Stimulated activated CD8-positive, alpha-beta memory T cell treated with anti-CD3 and anti-CD28 coated beads, Interleukin-7, amount 100 ng/mL, for 4 hours (primary cell): ENCODE measurements around the gene PPP1R37.
A peak's percentile ranks its signal among the peaks of the same experiment; 100 is the strongest.

Experiments
- DNase-seq, 2 donors: peaks; one replicate each; pipeline ENCODE4 v3.0.0-alpha.2; 2020; ENCODE audit warnings: low read depth in 2 of 2

The PPP1R37 gene

GRCh38 chr19:45152504-45153338 is 59.7 kb downstream of the PPP1R37 start:
- peak; percentile 21 to 48 for DNase-seq

- DNase-seq: peak; percentile 5 to 30
Measured at GRCh38 chr19:45153339-45154063, 60.5 kb downstream of the PPP1R37 start.

DNA sequence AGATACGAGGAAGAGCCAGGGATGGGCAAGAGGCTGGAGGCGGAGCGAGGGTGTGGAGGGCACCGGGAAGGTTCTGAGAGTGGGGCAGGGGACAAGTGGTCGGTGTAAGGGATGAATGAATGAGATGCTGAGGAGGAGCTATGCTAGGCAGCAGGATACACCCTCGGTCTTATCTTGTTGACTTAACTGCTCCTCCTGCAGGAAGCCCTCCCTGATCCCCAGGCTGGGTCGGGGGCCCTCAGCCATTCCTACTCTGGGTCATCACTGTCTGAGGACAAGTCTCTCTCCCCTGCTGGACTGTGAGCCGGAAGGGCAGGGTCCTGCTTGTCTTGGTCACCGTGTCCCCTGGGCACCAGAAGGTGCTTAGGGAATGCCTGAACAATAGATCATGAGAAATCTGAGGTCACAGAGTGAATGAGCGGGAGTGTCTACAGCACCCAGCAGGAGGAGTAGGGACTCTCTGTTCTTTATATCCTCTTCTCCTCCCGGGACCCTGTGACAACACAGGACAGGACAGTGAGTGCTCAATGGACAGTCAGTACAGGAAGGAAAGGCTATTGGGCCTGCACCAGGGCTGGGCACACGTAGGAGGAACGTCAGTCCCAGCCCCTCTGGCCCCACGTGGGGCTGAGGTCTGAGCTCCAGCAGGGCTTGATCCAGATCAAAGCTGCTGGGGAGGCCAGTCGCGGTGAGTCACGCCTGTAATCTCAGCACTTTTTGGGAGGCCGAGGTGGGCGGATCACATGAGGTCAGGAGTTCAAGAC is 61.3 kb downstream of the PPP1R37 start:
- no peak for DNase-seq

GRCh38 chr19:45156011-45156630 is 63.1 kb downstream of the PPP1R37 start:
- no peak for DNase-seq

GRCh38 chr19:45156751-45157150 is 63.8 kb downstream of the PPP1R37 start:
- no peak for DNase-seq

DNA sequence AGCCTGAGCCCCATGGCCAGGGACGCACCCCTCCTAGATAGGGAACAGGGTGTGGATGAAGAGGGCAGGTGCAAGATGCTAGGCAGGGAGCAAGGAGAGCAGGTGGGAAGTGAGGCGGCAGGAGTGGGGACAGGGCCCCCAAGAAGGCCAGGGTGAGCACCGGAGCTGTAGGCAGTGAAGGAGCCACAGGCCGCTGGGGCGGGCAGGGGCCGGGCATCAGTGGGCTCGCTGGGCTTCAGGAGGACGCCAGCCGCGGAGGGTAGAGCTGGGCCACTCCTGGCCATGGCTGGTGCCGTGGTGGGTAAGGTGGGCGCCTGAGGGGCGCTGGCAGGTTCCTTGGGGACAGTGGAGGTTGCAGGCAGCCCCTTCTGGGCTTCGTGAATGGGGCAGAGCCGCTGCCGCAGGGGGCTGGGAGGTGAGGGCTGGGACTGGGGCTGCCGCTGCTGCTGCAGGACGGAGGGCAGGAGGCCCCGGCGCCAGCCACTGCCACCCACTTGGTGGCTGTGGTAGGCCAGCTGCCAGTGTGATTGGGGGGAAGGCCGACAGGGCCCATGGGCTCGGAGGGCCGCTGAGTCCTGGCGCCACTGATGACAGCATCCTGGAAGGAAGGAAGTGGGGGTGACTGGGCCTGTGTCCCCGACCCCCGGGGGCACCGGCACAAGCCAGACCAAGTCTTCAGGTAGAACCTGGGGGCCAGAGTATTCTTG is 65.7 kb downstream of the PPP1R37 start:
- DNase-seq: no peak

- DNase-seq: no peak
Measured at GRCh38 chr19:45159210-45159970, 66.4 kb downstream of the PPP1R37 start.

DNA sequence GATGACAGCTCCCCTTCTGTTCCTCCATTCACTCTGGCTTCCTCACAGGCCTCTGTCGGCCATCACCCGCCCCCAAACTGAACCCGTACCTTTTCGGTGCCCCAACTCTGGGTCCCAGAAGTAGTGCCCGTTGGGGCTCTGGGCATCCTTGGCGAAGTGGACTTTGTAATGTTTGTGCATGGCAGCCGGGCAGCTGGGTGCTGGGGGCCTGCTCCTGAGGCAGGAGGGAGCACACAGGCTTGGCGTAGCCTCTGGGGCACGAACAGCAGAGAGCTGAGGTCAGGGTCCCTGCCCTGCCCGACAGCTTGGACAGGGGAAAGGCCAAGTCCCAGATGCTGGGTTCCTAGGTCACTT is 67.0 kb downstream of the PPP1R37 start:
- DNase-seq: no peak

GRCh38 chr19:45160870-45161737 is 68.1 kb downstream of the PPP1R37 start, which contains the start of gene NKPD1:
NKPD1 (minus strand) TSS chr19:45160982; CDS start chr19:45160150, 832 bp downstream.
- DNase-seq: no peak

DNA sequence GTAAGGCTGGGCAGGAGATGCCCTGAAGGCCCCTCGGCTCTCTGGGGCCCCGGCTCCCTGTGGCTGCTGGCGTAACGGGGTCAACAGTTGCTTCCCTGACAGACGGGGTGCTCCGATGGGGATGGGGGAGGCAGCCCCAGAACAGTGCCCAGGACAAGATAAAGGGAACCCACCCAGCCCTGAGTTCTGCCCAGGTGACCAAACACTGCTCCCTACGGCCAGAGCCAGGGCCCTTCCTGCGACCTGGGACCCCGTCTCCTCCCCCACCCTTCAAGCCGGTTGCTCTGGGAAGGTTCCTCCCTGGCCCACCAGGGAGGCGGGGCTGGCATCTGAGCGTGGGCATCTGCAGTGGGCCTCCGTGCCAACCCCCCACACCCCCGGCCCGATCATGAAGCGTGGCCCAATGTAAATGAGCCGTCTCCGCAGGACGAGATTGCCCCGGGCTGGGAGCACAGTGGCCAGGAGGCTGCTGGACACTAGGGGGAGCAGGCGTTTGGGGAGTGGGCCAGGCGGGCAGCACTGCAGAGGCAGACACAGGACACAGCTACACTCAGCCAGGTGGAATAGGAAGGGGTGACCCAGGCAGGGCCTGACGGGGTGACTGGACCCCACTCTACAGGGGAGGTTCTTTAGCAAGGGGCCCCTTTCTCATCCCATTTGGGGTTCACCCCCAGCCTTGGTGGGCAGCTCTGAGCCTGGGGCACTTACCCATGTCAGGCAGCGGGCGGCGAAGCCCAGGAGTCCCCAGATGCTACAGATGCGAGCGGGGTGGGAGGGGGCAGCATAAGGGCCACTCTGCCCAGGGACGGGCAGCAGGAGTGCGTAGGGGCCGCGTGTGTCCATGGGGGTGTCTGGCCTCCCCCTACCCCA is 69.0 kb downstream of the PPP1R37 start:
- no peak for DNase-seq

GRCh38 chr19:45162608-45163143 is 69.7 kb downstream of the PPP1R37 start:
- DNase-seq: no peak

- DNase-seq: no peak
Measured at GRCh38 chr19:45163156-45163555, 70.2 kb downstream of the PPP1R37 start.

- no peak for DNase-seq
Measured at GRCh38 chr19:45163751-45164460, 70.9 kb downstream of the PPP1R37 start.

DNA sequence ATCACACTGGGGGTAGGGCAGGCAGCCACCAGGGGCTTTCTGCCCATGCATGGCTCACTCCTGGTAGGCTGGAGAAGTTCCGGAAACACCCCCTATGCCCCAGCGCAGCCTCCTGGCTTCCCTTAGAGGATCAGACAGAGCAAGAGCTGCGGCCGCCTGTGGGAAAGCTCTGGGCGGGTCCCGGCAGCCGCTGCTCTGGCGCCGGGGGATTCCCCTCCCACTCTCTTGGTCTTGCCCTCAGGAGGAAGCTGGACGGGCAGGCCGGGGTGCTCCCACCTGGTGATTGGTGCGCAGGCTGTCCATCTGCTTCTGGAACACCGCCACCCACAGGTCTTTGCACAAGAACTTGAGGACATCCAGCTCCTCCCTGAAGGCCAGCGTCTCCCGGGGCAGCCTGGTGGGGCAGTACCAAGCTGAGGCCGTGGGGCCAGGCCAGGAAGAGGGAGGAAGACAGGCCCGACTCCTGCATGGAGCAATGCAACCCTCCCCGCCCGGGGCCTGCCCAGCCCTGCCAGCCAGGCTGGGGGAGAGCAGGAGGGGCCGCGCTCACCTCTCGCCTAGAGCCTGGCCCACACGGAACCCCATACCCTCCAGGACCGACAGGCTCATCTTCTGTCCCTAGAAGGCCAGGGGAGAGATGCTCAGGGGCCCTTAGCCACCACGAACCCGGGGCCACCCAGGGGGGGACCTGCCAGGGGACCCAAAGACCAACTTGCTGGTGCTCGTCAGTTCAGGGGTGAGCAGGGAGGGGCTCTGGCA is 71.8 kb downstream of the PPP1R37 start:
- DNase-seq: peak; percentile 16 to 39

DNA sequence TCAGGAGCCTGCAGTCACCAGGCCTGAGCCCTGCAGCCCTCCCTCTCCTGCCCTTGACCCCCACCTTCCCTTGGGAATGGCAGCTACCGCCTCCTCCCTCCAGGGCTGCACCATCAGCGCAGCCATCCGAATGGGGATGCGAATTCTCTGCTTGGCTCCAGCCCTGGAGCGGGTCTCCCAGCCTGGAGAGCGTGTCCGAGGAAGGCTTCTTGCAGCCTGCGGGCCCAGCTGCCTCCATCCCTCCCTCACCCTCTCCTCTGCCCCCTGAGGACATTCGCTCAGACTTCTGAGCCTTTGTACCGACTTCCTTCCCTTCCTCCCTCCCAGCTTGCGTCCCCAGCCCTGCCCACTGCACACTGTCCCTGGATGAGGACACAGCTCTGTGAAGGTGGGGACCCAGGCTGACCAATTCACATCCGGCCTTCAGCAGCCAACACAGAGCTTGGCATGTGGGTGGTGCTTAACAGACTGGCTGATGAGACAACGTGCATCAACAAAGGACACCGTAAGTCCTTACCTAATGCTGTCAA is 73.8 kb downstream of the PPP1R37 start:
- DNase-seq: no peak

GRCh38 chr19:45168767-45169351 is 75.9 kb downstream of the PPP1R37 start:
- DNase-seq: no peak
